Activated CD8-positive, alpha-beta memory T cell treated with anti-CD3 and anti-CD28 coated beads for 48 hours (primary cell): ENCODE results near the gene ROBO2.

Source experiments
- DNase-seq, 3 experiments: peaks; one replicate each; pipeline ENCODE4 v3.0.0-alpha.2; 2020; ENCODE audit warnings: low read depth in 2 of 3, low spot score in 2 of 3

The ROBO2 gene

GRCh38 chr3:77051591-77051990 is 11.7 kb downstream of the ROBO2 start:
- DNase-seq = no peak

GRCh38 chr3:77052051-77052501 is 12.2 kb downstream of the ROBO2 start:
- no peak for DNase-seq

GRCh38 chr3:77052733-77053670 is 13.1 kb downstream of the ROBO2 start:
- DNase-seq = no peak

- no peak for DNase-seq
These were observed 13.9 kb downstream of the ROBO2 start for GRCh38 chr3:77053795-77054194.

- no peak for DNase-seq
These were observed 16.0 kb downstream of the ROBO2 start for GRCh38 chr3:77055841-77056341.

- no peak for DNase-seq
These were observed 19.5 kb downstream of the ROBO2 start for GRCh38 chr3:77059354-77059753.

GRCh38 chr3:77063423-77063822 is 23.5 kb downstream of the ROBO2 start:
- DNase-seq = no peak

GRCh38 chr3:77065750-77066149 is 25.9 kb downstream of the ROBO2 start:
- DNase-seq = no peak

GRCh38 chr3:77066829-77067228 is 26.9 kb downstream of the ROBO2 start:
- DNase-seq = no peak

- no peak for DNase-seq
These were observed 28.9 kb downstream of the ROBO2 start for GRCh38 chr3:77068808-77069207.

GRCh38 chr3:77071364-77071763 is 31.5 kb downstream of the ROBO2 start:
- DNase-seq = no peak

GRCh38 chr3:77071809-77072208 is 31.9 kb downstream of the ROBO2 start:
- DNase-seq = no peak

- no peak for DNase-seq
These were observed 32.3 kb downstream of the ROBO2 start for GRCh38 chr3:77072232-77072631.

- DNase-seq = no peak
These were observed 38.4 kb downstream of the ROBO2 start for GRCh38 chr3:77078279-77078678.

GRCh38 chr3:77079988-77080610 is 40.2 kb downstream of the ROBO2 start:
- DNase-seq = no peak

GRCh38 chr3:77081240-77081661 is 41.4 kb downstream of the ROBO2 start:
- DNase-seq = no peak

- DNase-seq = no peak
These were observed 44.6 kb downstream of the ROBO2 start for GRCh38 chr3:77084511-77084910.

- no peak for DNase-seq
These were observed 46.5 kb downstream of the ROBO2 start for GRCh38 chr3:77086408-77086807.

GRCh38 chr3:77091809-77092208 is 51.9 kb downstream of the ROBO2 start:
- no peak for DNase-seq

- no peak for DNase-seq
These were observed 53.2 kb downstream of the ROBO2 start for GRCh38 chr3:77093101-77093500.

- DNase-seq = no peak
These were observed 56.2 kb downstream of the ROBO2 start for GRCh38 chr3:77096145-77096544.
